PFSK-1 (cell line): ENCODE measurements around the gene THRB.

Experiments used
- FOXP2 ChIP-seq: optimal IDR thresholded peaks from 2 replicates; pipeline ENCODE3; 2011; ENCODE audit warnings: borderline replicate concordance, control low read depth, inconsistent platforms; ENCODE audit not compliant: insufficient read depth; ENCODE audit errors: extremely low read length, extremely low read depth
- POLR2AphosphoS5 ChIP-seq: IDR thresholded peaks from 2 replicates; pipeline ENCODE4 v1.6.1; 2012; ENCODE audit warnings: low read depth, mild to moderate bottlenecking, control low read depth, low read length, moderate library complexity
- REST ChIP-seq, 2 experiments: IDR thresholded peaks; 2 replicates each; pipeline versions ENCODE4 v1.6.1 to v1.8.0; 2011 to 2012; ENCODE audit warnings: low read depth in 2 of 2, low read length in 2 of 2, control low read depth in 1 of 2, inconsistent platforms in 1 of 2, mild to moderate bottlenecking in 1 of 2, moderate library complexity in 1 of 2; ENCODE audit not compliant: insufficient read depth in 1 of 2
- SIN3A ChIP-seq: IDR thresholded peaks from 2 replicates; pipeline ENCODE4 v1.6.1; 2012; ENCODE audit warnings: mild to moderate bottlenecking, low read length, moderate library complexity, borderline replicate concordance; ENCODE audit not compliant: insufficient read depth
- TAF1 ChIP-seq: IDR thresholded peaks from 2 replicates; pipeline ENCODE4 v1.6.1; 2012; ENCODE audit warnings: low read length, control low read depth, borderline replicate concordance; ENCODE audit not compliant: insufficient read depth

Gene THRB

GRCh38 chr3:24137334-24137733, 357.3 kb downstream of the THRB start:
- TF ChIP-seq TAF1 (no peak), SIN3A (no peak), POLR2AphosphoS5 (no peak), FOXP2 (no peak), REST (IDR thresholded peaks at IDR 0.05; ENCODE audit: insufficient read depth in 1 of 2, low read depth in 2 of 2, low read length in 2 of 2) (no peak)

GRCh38 chr3:24136624-24137310, 357.9 kb downstream of the THRB start:
- TF ChIP-seq SIN3A (no peak), POLR2AphosphoS5 (no peak), TAF1 (no peak), REST (IDR thresholded peaks at IDR 0.05; ENCODE audit: insufficient read depth in 1 of 2, low read depth in 2 of 2, low read length in 2 of 2) (no peak), FOXP2 (no peak)

DNA sequence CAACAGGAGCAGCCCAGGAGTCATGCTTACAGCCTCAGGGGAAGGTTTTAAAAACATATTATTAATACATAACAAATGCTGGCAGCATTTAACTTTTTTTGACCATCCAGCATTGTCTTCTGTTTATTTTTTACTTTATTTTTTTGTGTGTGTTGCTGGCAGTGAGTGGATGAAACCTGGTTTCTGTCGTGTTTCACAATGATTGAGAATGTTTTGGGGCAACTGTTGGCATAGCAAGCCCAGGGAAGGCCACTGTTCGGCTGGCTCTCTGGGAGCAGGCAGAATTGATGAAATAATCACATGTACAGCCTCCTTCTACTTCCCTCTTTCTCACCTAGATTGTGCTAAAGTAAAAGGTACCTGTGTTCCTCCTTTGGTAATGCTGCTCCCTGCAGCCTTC, 359.4 kb downstream of the THRB start:
- TF ChIP-seq FOXP2: no peak
- TF ChIP-seq REST (IDR thresholded peaks at IDR 0.05; ENCODE audit: insufficient read depth in 1 of 2, low read depth in 2 of 2, low read length in 2 of 2): no peak
- no peak for TF ChIP-seq SIN3A
- TF ChIP-seq POLR2AphosphoS5: no peak
- no peak for TF ChIP-seq TAF1

DNA sequence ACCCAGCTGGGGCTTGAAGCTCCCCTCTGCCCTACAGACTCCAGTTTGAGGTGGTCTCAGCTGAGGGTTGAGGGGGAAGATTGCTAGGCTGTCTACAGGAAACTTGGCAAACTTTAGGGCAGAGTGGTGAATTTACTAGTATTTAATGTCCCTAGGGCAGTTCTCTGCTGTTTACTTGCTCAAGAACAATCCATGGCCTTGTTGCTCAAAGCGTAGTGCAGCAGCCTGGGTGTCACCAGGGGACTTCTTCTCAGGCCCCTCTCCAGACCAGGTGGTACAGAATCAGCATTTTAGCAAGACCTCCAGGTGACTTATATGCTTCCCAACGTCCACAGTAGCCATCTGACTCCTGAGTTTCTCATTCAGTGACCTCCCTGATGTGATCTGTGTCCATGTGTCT, 360.7 kb downstream of the THRB start:
- TF ChIP-seq SIN3A: no peak
- no peak for TF ChIP-seq TAF1
- no peak for TF ChIP-seq REST (IDR thresholded peaks at IDR 0.05; ENCODE audit: insufficient read depth in 1 of 2, low read depth in 2 of 2, low read length in 2 of 2)

- TF ChIP-seq SIN3A (no peak), FOXP2 (no peak), POLR2AphosphoS5 (no peak), TAF1 (no peak), REST (IDR thresholded peaks at IDR 0.05; ENCODE audit: insufficient read depth in 1 of 2, low read depth in 2 of 2, low read length in 2 of 2) (no peak)
These were observed 361.2 kb downstream of the THRB start for GRCh38 chr3:24133436-24133835.
